Caco-2 (cell line): Measurements from ENCODE around the gene PRR16. TPM values are rescaled to one million over a fixed set of nuclear protein-coding genes. Genes with fewer than 3 reads are reported as not detected.

Source experiments
- BruUV-seq: library from RNA; stranded (reverse); fragments of 400-500 nt; replicated peaks from 2 replicates; lab custom pipeline; 2021; lab: Mats Ljungman, UMichigan
- CTCF ChIA-PET: fragments of 300-600 bp; sonication (Branson Sonifier 250); formaldehyde crosslinking; loops from one replicate; lab custom pipeline; 2022; ENCODE audit warnings: antibody characterized with exemption; lab: Charles Lee
- POLR2A ChIA-PET: fragments of 300-600 bp; sonication (Branson Sonifier 250); formaldehyde crosslinking; loops from one replicate; lab custom pipeline; 2022; ENCODE audit warnings: antibody characterized with exemption; lab: Charles Lee
- DNase-seq, 2 experiments: peaks; one replicate each; pipeline versions ENCODE4 v3.0.0 to v3.0.0-alpha.2; 2020 to 2022
- H3K27me3 ChIP-seq: replicated peaks from 2 replicates; pipeline ENCODE4 v1.6.0; 2011; ENCODE audit warnings: low read length; ENCODE audit not compliant: control insufficient read depth, insufficient read depth
- H3K36me3 ChIP-seq: 2 replicates; pipeline ENCODE4 v1.5.1; 2011; ENCODE audit warnings: low read length; ENCODE audit not compliant: control insufficient read depth, insufficient read depth
- H3K4me1 ChIP-seq: fragments of 250-450 bp; sonication (Bioruptor Pico); 2 replicates; pipeline ENCODE4 v1.5.1; 2020; ENCODE audit warnings: mild to moderate bottlenecking
- H3K4me3 ChIP-seq: 2 replicates; pipeline ENCODE4 v1.5.1; 2011; ENCODE audit warnings: low read depth, mild to moderate bottlenecking, control low read depth, low read length
- H3K9me3 ChIP-seq: fragments of 250-450 bp; sonication (Bioruptor Pico); 2 replicates; pipeline ENCODE4 v1.5.1; 2020; ENCODE audit warnings: mild to moderate bottlenecking, moderate library complexity
- H3K27ac Mint-ChIP-seq: one replicate; pipeline ENCODE4 v1.8.0; 2022; ENCODE audit warnings: mixed read lengths; ENCODE audit not compliant: unreplicated experiment
- H3K27me3 Mint-ChIP-seq: one replicate; pipeline ENCODE4 v1.8.0; 2022; ENCODE audit warnings: mixed read lengths; ENCODE audit not compliant: insufficient read depth, unreplicated experiment
- H3K36me3 Mint-ChIP-seq: one replicate; pipeline ENCODE4 v1.8.0; 2022; ENCODE audit warnings: mild to moderate bottlenecking, mixed read lengths; ENCODE audit not compliant: insufficient read depth, unreplicated experiment
- H3K4me1 Mint-ChIP-seq: one replicate; pipeline ENCODE4 v1.8.0; 2022; ENCODE audit warnings: low read depth, mixed read lengths; ENCODE audit not compliant: unreplicated experiment
- H3K4me3 Mint-ChIP-seq: one replicate; pipeline ENCODE4 v1.8.0; 2022; ENCODE audit warnings: mild to moderate bottlenecking, moderate library complexity, mixed read lengths; ENCODE audit not compliant: unreplicated experiment
- H3K9me3 Mint-ChIP-seq: one replicate; pipeline ENCODE4 v1.8.0; 2022; ENCODE audit warnings: mixed read lengths; ENCODE audit not compliant: unreplicated experiment
- CTCF ChIP-seq, 2 experiments: fragments of 200-600 bp in 1 of 2; IDR thresholded peaks; 1 replicate in 1 of 2; 2 replicates in 1 of 2; pipeline versions ENCODE4 v1.5.1 to v1.8.0; 2011 to 2022; ENCODE audit warnings: antibody characterized with exemption in 1 of 2, control low read depth in 1 of 2, inconsistent platforms in 1 of 2, low read depth in 1 of 2, low read length in 1 of 2, mild to moderate bottlenecking in 1 of 2, moderate library complexity in 1 of 2; ENCODE audit not compliant: insufficient read depth in 1 of 2, severe bottlenecking in 1 of 2, unreplicated experiment in 1 of 2
- intact Hi-C: fragments of 100-400 bp; cut with micrococcal nuclease; formaldehyde crosslinking; loops from one replicate; pipeline ENCODE4 v1.10.0; 2022; ENCODE audit not compliant: unreplicated experiment
- total RNA-seq: library from RNA; stranded (reverse); gene quantifications from 2 replicates; pipeline ENCODE4 v1.2.3, GENCODE V29; 2022

PRR16 gene
- total RNA-seq, 1 experiment from 2014 or later, result not detected

DNA sequence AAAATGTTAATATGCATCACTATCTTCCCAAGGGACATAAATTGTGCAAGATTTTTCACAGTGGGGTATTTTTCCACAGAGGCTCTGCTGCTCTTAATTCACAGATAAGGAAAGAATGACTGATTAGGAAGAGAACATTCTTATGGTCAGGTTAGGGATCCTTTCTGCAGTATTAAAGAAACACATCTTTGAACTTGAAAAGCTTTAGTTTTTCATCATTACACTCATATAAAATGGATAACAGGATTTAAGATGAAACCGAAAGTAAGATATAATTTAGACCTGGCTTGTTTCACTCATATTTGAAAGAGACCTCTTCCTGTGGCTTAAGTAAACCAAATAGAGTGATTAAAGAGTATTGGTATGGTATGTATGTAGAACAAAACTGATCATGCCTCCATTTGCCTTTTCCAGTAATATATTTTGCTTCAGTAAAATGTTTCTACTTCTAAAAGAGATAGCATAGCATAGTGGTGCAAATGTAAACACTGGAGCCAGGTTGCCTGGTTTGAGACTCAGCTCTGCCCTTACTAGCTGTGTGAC is 160.0 kb downstream of the PRR16 start:
- H3K4me1 ChIP-seq, result 0 out of 2 replicates have a peak, but pooled peaks cover 4% of the 10 kb centered on the region
- no peaks in the 10 kb centered on the region for H3K36me3 Mint-ChIP-seq
- no peaks in the 10 kb centered on the region for H3K36me3 ChIP-seq
- TF ChIP-seq CTCF (IDR thresholded peaks at IDR 0.05; ENCODE audit: insufficient read depth in 1 of 2, low read depth in 1 of 2, low read length in 1 of 2, severe bottlenecking in 1 of 2, unreplicated experiment in 1 of 2), result no peak
- no peak overlapping the region for H3K27ac Mint-ChIP-seq
- intact Hi-C loops, result no loop called here
- no peaks in the 10 kb centered on the region for H3K27me3 ChIP-seq
- no peaks in the 10 kb centered on the region for H3K9me3 ChIP-seq
- ChIA-PET CTCF (no interaction called here), POLR2A (no interaction called here)
- no peak overlapping the region for H3K4me3 Mint-ChIP-seq
- no peak overlapping the region for H3K4me3 ChIP-seq
- no peaks in the 10 kb centered on the region for H3K9me3 Mint-ChIP-seq
- no peaks in the 10 kb centered on the region for H3K4me1 Mint-ChIP-seq
- BruUV-seq, result no TSS peak
- H3K27me3 Mint-ChIP-seq, result no peaks in the 10 kb centered on the region
- DNase-seq, result no peak

DNA sequence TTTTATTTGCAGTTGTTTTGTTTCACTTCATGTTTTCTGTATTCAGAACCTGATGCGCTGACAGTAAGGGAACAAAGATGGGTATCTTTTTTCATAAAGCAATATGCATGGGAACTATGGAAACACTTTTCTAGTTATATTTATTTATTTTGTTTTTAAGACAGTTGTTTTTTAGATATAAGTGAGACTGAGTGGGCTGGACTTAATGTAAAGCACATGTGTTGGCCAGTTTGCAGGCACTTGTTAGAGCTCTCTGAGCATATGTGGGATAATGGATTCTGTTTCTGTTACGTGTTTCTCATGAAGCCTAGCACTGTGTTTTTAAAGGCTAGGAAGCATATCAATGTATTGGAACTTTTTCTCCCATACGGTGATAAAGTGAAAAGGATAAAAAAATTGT is 164.1 kb downstream of the PRR16 start:
- DNase-seq, result no peak
- H3K9me3 Mint-ChIP-seq, result no peaks in the 10 kb centered on the region
- intact Hi-C loops, result no loop called here

GRCh38 chr5:120630550-120630949 is 166.4 kb downstream of the PRR16 start:
- Histone ChIP-seq H3K36me3 (no peaks in the 10 kb centered on the region), H3K4me1 (no peaks in the 10 kb centered on the region), H3K9me3 (no peaks in the 10 kb centered on the region), H3K4me3 (no peak overlapping the region), H3K27me3 (no peaks in the 10 kb centered on the region)
- no peaks in the 10 kb centered on the region for H3K9me3 Mint-ChIP-seq
- H3K36me3 Mint-ChIP-seq, result no peaks in the 10 kb centered on the region
- no peaks in the 10 kb centered on the region for H3K4me1 Mint-ChIP-seq
- no peaks in the 10 kb centered on the region for H3K27me3 Mint-ChIP-seq
- ChIA-PET CTCF (no interaction called here), POLR2A (no interaction called here)
- no peak overlapping the region for H3K27ac Mint-ChIP-seq
- no peak overlapping the region for H3K4me3 Mint-ChIP-seq
- no peak for DNase-seq
- no TSS peak for BruUV-seq
- no peak for TF ChIP-seq CTCF (IDR thresholded peaks at IDR 0.05; ENCODE audit: insufficient read depth in 1 of 2, low read depth in 1 of 2, low read length in 1 of 2, severe bottlenecking in 1 of 2, unreplicated experiment in 1 of 2)
- intact Hi-C loops, result no loop called here

More for the DNA sequence above, 164.1 kb downstream of the PRR16 start:
- Mint-ChIP-seq H3K4me3 (no peak overlapping the region), H3K27ac (no peak overlapping the region), H3K27me3 (no peaks in the 10 kb centered on the region), H3K4me1 (no peaks in the 10 kb centered on the region), H3K36me3 (no peaks in the 10 kb centered on the region)
- no peaks in the 10 kb centered on the region for H3K27me3 ChIP-seq
- H3K36me3 ChIP-seq, result no peaks in the 10 kb centered on the region
- H3K4me1 ChIP-seq, result 0 out of 2 replicates have a peak, but pooled peaks cover 4% of the 10 kb centered on the region
- no peaks in the 10 kb centered on the region for H3K9me3 ChIP-seq
- H3K4me3 ChIP-seq, result no peak overlapping the region
- no peak for TF ChIP-seq CTCF (IDR thresholded peaks at IDR 0.05; ENCODE audit: insufficient read depth in 1 of 2, low read depth in 1 of 2, low read length in 1 of 2, severe bottlenecking in 1 of 2, unreplicated experiment in 1 of 2)
- BruUV-seq, result no TSS peak
- ChIA-PET CTCF (no interaction called here), POLR2A (no interaction called here)
